GM12874 (cell line): Measurements from ENCODE around the gene BPGM.

Experiments used
- TF ChIP-seq, protein P1 (sequence below): IDR thresholded peaks from 2 replicates; pipeline ENCODE4 v1.5.1; 2011; ENCODE audit warnings: low read depth, mild to moderate bottlenecking, control low read depth, low read length, moderate library complexity; ENCODE audit not compliant: insufficient read depth

The BPGM gene

DNA sequence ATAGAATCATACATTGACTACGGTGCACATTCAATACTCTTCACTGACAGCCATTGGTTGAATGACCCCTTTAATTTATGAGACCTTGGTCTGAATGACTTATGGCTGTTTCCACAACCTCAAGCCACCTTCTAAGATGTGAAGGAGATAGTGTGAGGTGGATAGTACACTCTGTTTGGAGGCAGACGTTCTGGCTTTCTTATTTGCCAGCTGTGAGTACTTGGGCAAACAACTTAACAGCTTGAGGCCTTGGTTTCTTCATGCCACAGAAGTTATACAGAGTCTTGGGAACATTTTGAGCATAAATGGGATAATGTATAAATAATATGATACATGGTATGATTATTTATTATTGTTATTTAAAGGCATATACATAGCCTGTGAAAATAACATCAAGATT, 62.0 kb downstream of the BPGM start:
- TF ChIP-seq, protein P1, sequence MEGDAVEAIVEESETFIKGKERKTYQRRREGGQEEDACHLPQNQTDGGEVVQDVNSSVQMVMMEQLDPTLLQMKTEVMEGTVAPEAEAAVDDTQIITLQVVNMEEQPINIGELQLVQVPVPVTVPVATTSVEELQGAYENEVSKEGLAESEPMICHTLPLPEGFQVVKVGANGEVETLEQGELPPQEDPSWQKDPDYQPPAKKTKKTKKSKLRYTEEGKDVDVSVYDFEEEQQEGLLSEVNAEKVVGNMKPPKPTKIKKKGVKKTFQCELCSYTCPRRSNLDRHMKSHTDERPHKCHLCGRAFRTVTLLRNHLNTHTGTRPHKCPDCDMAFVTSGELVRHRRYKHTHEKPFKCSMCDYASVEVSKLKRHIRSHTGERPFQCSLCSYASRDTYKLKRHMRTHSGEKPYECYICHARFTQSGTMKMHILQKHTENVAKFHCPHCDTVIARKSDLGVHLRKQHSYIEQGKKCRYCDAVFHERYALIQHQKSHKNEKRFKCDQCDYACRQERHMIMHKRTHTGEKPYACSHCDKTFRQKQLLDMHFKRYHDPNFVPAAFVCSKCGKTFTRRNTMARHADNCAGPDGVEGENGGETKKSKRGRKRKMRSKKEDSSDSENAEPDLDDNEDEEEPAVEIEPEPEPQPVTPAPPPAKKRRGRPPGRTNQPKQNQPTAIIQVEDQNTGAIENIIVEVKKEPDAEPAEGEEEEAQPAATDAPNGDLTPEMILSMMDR = no peak

DNA sequence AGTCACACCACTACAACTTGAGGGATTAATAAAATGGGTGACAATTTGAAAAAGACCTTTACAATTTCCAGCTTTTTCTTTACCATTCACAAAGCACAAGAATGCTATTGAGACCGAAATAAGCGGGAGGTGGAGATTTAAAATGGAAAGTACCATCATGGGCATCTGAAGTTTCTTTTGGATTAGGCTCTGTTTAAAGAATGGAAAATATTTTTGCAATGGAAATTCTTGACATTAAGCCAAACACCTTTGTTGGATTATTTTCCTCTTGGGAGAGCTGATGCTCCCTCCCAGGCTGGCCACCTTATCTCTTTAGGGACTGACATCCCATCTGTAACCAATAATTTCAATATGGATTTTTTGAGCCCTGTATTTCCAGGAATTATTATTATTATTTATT, 62.5 kb downstream of the BPGM start:
- TF ChIP-seq, protein P1 = no peak

DNA sequence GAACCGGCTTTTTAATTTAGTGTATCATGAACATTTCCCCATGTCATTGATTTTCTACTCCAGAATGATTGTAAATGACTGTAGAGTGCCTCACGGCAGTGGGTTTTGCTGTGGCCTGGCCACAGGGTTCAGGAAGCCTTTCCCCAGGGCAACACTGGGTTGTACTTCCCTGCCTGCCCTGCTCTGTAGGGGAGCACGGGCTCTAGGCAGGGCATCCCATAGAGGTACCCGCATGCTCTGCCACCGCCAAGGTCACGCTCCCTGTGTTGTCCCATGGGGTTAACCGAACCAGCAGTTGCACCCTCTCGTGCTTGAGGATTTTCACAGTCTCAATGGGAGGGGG, 63.8 kb downstream of the BPGM start:
- TF ChIP-seq, protein P1 = no peak

DNA sequence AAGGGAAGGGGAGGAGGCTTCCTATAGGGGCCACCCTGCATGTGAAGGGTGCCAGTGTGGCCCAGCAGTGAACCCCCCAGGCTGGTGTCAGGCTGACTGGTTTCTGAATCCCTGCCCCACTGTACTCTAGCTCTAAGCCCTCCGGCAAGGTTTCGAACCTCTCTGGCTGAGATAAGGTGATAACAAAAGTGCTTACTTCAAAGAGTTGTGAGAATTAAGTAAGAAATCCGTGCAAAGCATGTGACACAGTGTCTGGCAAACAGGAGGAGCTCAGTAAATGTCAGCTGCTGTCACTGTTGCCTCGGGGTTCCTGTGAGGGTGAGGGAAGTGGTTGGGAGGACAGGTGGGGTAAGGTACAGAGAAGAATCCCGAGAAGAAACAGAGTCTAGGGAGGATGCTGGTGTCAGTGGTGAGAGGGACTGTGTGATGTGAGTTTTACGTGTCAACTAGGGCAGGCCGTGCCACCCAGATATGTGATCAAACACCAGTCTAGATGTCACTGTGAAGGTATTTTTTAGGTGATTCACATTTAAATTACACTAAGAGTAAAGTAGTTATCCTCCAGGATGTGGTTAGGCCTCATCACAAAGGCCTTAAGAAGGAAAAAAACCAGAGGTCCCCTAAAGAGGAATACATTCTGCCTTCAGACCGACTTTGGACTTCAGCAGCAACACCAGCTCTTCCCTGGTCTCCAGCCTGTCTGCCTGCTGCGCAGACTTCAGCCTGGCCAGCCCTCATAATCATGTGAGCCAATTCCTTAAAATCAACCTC, 64.4 kb downstream of the BPGM start:
- TF ChIP-seq, protein P1 = no peak

DNA sequence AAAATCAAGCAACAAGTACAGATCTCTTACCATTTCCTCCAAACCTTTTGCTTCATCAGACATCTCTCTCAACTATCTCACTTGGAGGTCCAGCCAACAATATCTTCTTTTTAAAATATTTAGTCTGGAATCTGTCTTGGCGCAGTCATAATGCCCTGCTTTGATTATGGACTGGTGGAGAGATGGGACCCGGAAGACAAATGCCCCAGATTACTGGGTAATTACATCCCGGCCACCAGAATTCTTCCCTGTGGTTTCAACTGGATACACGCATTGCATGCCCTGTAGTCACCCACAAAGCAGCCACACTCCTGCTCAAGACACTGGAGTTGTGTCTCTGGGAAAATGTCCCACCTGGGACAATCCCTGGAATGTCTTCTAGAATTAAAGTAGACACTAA, 65.5 kb downstream of the BPGM start:
- TF ChIP-seq, protein P1 = no peak

DNA sequence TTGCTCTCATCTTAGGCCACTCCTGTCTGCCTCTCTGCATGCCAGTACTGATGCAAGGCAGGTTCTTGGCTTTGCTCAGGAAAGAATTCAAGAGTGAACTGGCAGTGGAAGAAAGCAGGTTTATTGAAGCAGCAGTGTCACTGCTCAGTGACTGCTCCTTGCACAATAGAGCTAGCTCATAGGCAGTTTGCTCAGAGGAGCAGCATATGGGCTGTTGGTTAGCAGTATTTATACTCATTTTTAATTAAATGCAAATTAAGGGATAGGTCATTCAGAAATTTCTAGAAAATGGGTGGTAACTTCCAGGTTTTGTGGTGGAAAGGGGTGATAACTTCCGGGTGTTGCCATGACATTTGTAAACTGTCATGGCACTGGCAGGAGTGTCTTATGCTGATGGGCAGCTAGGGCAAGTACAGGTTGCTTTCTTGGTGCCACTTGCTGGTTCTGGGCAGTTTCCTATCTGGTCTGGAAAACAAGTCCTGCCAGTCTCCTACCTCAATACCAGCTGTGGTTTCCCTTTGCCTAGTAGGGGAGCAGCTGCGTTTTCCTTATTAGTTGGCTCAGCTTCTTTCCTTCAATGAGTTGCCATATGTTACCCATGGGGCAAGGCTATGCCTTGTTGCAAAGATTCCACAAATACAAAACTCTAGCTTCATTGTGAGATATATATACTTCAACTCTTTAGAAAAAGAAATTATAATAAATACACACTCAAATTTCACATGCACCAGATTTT, 68.0 kb downstream of the BPGM start:
- TF ChIP-seq, protein P1 = no peak

DNA sequence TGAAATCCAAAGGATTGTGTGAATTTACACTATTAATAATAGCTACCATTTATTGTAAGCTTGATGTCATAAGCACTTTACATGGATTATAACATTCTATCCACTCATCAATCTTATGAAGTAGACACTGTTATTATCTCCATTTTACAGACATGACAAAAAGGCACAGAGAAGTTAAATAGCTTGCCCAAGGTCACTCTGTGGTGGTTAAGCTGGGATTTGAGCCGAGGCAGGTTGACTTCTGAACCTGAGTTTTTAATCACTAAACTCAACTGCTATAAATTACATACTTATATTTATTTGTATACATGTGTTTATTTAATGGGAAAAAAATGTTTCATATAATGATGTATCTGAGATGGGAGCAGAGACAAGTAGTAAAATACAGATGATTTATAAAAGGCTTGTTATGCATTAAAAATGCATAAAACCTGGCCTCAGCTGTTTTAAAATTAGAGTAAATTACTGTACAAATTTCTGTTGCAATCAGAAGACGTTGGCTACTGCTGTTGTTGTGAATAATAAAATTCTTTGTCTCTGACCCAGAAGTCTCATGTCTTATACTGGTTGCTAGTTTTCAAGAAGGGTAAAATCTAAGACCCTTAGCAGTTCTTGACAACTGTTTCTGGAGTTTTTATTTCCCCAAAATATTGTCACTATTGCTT, 71.7 kb downstream of the BPGM start:
- TF ChIP-seq, protein P1 = no peak
